ENCODE results near the gene ZFHX3.
"Not testable (repeated sequence)": the region's sequence is repeated elsewhere in the genome, so short reads cannot be mapped to it uniquely, and the experiment has no call there.

Gene ZFHX3

GRCh38 chr16:72992142-72992601 lies 55.8 kb downstream of the ZFHX3 start:
- H3K4me3 ChIP-seq (ENCODE audit: low read depth, low read length) = no peak overlapping the region
- H3K27me3 ChIP-seq = no peaks in the 10 kb centered on the region
- TF ChIP-seq, protein P1, sequence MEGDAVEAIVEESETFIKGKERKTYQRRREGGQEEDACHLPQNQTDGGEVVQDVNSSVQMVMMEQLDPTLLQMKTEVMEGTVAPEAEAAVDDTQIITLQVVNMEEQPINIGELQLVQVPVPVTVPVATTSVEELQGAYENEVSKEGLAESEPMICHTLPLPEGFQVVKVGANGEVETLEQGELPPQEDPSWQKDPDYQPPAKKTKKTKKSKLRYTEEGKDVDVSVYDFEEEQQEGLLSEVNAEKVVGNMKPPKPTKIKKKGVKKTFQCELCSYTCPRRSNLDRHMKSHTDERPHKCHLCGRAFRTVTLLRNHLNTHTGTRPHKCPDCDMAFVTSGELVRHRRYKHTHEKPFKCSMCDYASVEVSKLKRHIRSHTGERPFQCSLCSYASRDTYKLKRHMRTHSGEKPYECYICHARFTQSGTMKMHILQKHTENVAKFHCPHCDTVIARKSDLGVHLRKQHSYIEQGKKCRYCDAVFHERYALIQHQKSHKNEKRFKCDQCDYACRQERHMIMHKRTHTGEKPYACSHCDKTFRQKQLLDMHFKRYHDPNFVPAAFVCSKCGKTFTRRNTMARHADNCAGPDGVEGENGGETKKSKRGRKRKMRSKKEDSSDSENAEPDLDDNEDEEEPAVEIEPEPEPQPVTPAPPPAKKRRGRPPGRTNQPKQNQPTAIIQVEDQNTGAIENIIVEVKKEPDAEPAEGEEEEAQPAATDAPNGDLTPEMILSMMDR (IDR thresholded peaks at IDR 0.05; ENCODE audit: low read depth, low read length) = no peak
- no peaks in the 10 kb centered on the region for H3K9me3 ChIP-seq
- DNase-seq = peak; percentile 52
- H3K36me3 ChIP-seq = no peaks in the 10 kb centered on the region; the same call in 1 of the 2 replicates
- H3K4me1 ChIP-seq = peaks cover 54% of the 10 kb centered on the region

DNA sequence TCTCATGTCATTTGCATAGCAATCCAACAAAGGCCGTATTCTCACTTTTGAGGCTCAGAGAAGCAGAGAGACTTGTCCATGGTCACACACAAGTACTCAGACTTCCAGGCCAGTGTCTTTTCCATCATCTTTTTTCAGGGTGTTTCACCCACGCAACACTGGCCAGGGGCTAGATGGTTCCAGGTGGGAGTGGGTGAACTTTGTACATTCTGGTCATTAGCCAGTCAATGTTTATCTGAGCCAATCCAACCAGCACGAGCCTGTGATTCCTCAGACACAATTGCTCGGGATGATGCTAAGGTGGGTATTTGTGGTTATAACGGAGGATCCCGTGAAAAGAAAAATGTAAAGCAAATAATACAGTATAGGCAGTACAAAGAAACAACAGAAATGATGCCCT lies 56.3 kb downstream of the ZFHX3 start:
- TF ChIP-seq, protein P1 (IDR thresholded peaks at IDR 0.05; ENCODE audit: low read depth, low read length) = no peak
- H3K4me1 ChIP-seq = peaks cover 49% of the 10 kb centered on the region
- H3K27me3 ChIP-seq = no peaks in the 10 kb centered on the region
- no peak overlapping the region for H3K4me3 ChIP-seq (ENCODE audit: low read depth, low read length)
- H3K9me3 ChIP-seq = no peaks in the 10 kb centered on the region
- no peaks in the 10 kb centered on the region; the same call in 1 of the 2 replicates for H3K36me3 ChIP-seq
- no peak for DNase-seq

GRCh38 chr16:72991211-72991610 lies 56.7 kb downstream of the ZFHX3 start:
- peaks cover 47% of the 10 kb centered on the region for H3K4me1 ChIP-seq
- DNase-seq = no peak
- H3K36me3 ChIP-seq = no peaks in the 10 kb centered on the region; the same call in 1 of the 2 replicates
- H3K9me3 ChIP-seq = no peaks in the 10 kb centered on the region
- H3K27me3 ChIP-seq = no peaks in the 10 kb centered on the region
- H3K4me3 ChIP-seq (ENCODE audit: low read depth, low read length) = no peak overlapping the region
- TF ChIP-seq, protein P1 (IDR thresholded peaks at IDR 0.05; ENCODE audit: low read depth, low read length) = no peak

DNA sequence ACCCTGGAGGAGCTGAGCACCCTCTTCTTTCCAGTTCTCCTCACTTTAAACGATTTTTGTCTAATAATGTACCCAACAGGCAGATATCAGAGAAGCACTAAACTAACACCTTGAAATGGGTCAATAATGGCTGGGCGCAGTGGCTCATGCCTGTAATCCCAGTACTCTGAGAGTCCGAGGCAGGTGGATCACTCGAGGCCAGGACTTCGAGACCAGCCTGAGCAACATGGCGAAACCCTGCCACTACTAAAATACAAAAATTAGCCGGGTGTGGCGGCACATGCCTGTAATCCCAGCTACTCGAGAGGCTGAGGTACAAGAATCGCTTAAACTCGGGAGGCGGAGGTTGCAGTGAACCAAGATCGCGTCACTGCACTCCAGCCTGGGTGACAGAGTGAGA lies 57.4 kb downstream of the ZFHX3 start:
- Histone ChIP-seq H3K36me3 (no peaks in the 10 kb centered on the region; the same call in 1 of the 2 replicates), H3K27me3 (no peaks in the 10 kb centered on the region), H3K4me3 (ENCODE audit: low read depth, low read length) (no peak overlapping the region), H3K4me1 (peaks cover 49% of the 10 kb centered on the region), H3K9me3 (no peaks in the 10 kb centered on the region)
- DNase-seq = no peak
- TF ChIP-seq, protein P1 (IDR thresholded peaks at IDR 0.05; ENCODE audit: low read depth, low read length) = no peak

GRCh38 chr16:72989579-72990551 lies 58.1 kb downstream of the ZFHX3 start:
- no peaks in the 10 kb centered on the region; the same call in 1 of the 2 replicates for H3K36me3 ChIP-seq
- no peak for DNase-seq

GRCh38 chr16:72989203-72989578 lies 58.7 kb downstream of the ZFHX3 start:
- DNase-seq; H3K36me3 ChIP-seq; H3K9me3 ChIP-seq; H3K27me3 ChIP-seq; H3K4me3 ChIP-seq (ENCODE audit: low read depth, low read length): not testable (repeated sequence)
- peaks cover 56% of the 10 kb centered on the region for H3K4me1 ChIP-seq

More at GRCh38 chr16:72989579-72990551, 58.1 kb downstream of the ZFHX3 start:
- Histone ChIP-seq H3K27me3 (no peaks in the 10 kb centered on the region), H3K4me3 (ENCODE audit: low read depth, low read length) (no peak overlapping the region), H3K4me1 (peaks cover 56% of the 10 kb centered on the region), H3K9me3 (no peaks in the 10 kb centered on the region)
- TF ChIP-seq, protein P1 (IDR thresholded peaks at IDR 0.05; ENCODE audit: low read depth, low read length) = no peak

Measured in BE2C (cell line).